ENCODE results near the gene MT1H. TPM values are rescaled to one million over a fixed set of nuclear protein-coding genes. Genes with fewer than 3 reads are reported as not detected.

Gene MT1H
- total RNA-seq, 4 donors from 2014 or later: not detected

- Histone ChIP-seq H3K4me3 (no peak overlapping the region), H3K9me3 (no peaks in the 10 kb centered on the region), H3K36me3 (no peaks in the 10 kb centered on the region), H3K27me3 (peaks cover 74% of the 10 kb centered on the region), H3K4me1 (peaks cover 0 to 14% (median 10%) of the 10 kb centered on the region in 3 donors), H3K27ac (no peak overlapping the region)
- no peak for ATAC-seq
- no peak for TF ChIP-seq POLR2AphosphoS5 (IDR thresholded peaks at IDR 0.05)
- no peak for TF ChIP-seq EP300 (IDR thresholded peaks at IDR 0.05)
- TF ChIP-seq POLR2A (IDR thresholded peaks at IDR 0.05): no peak
- TF ChIP-seq, protein P1, sequence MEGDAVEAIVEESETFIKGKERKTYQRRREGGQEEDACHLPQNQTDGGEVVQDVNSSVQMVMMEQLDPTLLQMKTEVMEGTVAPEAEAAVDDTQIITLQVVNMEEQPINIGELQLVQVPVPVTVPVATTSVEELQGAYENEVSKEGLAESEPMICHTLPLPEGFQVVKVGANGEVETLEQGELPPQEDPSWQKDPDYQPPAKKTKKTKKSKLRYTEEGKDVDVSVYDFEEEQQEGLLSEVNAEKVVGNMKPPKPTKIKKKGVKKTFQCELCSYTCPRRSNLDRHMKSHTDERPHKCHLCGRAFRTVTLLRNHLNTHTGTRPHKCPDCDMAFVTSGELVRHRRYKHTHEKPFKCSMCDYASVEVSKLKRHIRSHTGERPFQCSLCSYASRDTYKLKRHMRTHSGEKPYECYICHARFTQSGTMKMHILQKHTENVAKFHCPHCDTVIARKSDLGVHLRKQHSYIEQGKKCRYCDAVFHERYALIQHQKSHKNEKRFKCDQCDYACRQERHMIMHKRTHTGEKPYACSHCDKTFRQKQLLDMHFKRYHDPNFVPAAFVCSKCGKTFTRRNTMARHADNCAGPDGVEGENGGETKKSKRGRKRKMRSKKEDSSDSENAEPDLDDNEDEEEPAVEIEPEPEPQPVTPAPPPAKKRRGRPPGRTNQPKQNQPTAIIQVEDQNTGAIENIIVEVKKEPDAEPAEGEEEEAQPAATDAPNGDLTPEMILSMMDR (IDR thresholded peaks at IDR 0.05): no peak
- 39 to 72% methylated on average over 2 to 4 of the region's 33 CpGs for WGBS, 2 donors (ENCODE audit: low coverage in 1 of 2)
Measured at GRCh38 chr16:56647641-56648431, 21.8 kb upstream of the MT1H start.

DNA sequence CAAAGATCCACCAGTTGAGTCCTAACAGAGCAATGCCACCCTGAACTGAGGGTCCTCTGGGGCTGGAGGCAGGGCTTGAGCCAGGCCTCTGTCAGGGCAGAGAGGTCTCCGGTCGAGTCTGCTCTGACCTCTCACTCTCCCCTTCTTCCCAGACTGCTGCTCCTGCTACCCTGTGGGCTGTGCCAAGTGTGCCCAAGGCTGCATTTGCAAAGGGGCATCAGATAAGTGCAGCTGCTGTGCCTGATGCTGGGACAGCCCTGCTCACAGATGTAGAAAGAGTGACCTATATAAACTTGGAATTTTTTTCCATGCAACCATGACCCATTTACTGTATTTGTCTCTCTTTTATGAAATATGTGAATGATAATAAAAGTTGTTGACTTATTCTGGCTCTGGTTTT is 20.3 kb upstream of the MT1H start:
- Histone ChIP-seq H3K27ac (no peak overlapping the region), H3K4me1 (no peaks in the 10 kb centered on the region), H3K9me3 (no peaks in the 10 kb centered on the region), H3K4me3 (no peak overlapping the region), H3K36me3 (no peaks in the 10 kb centered on the region), H3K27me3 (peaks cover 60% of the 10 kb centered on the region)
- no peak for ATAC-seq
- WGBS, 2 donors (ENCODE audit: low coverage in 1 of 2): no CpG with 5 or more reads among the region's 2 CpGs
- no peak for TF ChIP-seq EP300 (IDR thresholded peaks at IDR 0.05)
- TF ChIP-seq POLR2A (IDR thresholded peaks at IDR 0.05): no peak
- TF ChIP-seq POLR2AphosphoS5 (IDR thresholded peaks at IDR 0.05): no peak
- TF ChIP-seq, protein P1 (IDR thresholded peaks at IDR 0.05): no peak

DNA sequence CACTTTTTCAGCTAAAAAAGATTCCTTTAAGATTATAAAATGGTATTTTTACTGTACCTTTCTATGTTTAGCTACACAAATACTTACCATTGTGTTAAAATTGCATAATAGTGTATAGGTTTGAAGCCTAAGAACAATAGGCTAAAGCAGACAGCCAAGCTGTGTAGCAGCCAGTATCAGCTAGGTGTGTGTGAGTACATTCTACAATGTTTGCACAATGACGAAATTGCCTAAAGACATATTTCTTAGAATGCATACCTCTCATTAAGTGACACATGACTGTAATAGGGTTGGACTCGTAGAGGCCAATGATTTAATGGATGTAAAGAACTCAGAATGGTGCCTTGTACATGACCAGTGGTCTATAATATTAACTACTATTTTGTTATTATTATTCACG is 19.8 kb upstream of the MT1H start:
- H3K27ac ChIP-seq: no peak overlapping the region
- H3K36me3 ChIP-seq: no peaks in the 10 kb centered on the region
- no peak overlapping the region for H3K4me3 ChIP-seq
- H3K9me3 ChIP-seq: no peaks in the 10 kb centered on the region
- no peaks in the 10 kb centered on the region for H3K4me1 ChIP-seq
- 84 to 92% methylated on average over 3 of the region's 3 CpGs for WGBS, 2 donors (ENCODE audit: low coverage in 1 of 2)
- no peak for ATAC-seq
- peaks cover 54% of the 10 kb centered on the region for H3K27me3 ChIP-seq
- TF ChIP-seq, protein P1 (IDR thresholded peaks at IDR 0.05): no peak
- no peak for TF ChIP-seq POLR2A (IDR thresholded peaks at IDR 0.05)
- TF ChIP-seq EP300 (IDR thresholded peaks at IDR 0.05): no peak
- no peak for TF ChIP-seq POLR2AphosphoS5 (IDR thresholded peaks at IDR 0.05)

DNA sequence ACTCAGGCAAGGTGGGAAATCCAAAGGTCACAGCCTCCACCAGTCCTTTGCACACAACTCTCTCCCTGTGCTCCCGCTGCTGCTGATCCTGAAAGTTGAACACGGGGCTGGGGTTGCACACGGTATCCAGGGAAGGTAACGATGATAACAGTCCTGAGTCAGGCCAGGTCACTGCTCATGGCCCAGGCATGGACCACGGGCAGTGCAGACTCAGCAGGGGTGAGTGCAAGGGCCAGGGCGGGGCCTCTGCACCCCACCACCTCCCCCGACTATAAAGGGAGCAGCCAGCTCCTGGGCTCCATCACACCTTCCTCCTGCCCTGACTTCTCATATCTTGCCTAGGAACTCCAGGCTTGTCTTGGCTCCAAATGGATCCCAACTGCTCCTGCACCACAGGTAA is 18.0 kb upstream of the MT1H start, which contains the start of gene MT1B:
MT1B (plus strand) TSS at position 301 of the 400 bp plus-strand sequence; CDS start at position 369, 68 bp downstream.
- H3K4me3 ChIP-seq: no peak within 1 kb of the TSS
- ATAC-seq: no peak
- TF ChIP-seq, protein P1 (IDR thresholded peaks at IDR 0.05): no peak
- TF ChIP-seq POLR2AphosphoS5 (IDR thresholded peaks at IDR 0.05) (no peak), EP300 (IDR thresholded peaks at IDR 0.05) (no peak), POLR2A (IDR thresholded peaks at IDR 0.05) (no peak)
- H3K27me3 ChIP-seq: peaks cover 37% of the 10 kb centered on the region
- WGBS, 2 donors (ENCODE audit: low coverage in 1 of 2): no CpG with 5 or more reads among the region's 7 CpGs
- no peaks in the 10 kb centered on the region for H3K4me1 ChIP-seq
- no peak within 1 kb of the TSS for H3K27ac ChIP-seq
- no peaks in the 10 kb centered on the region for H3K9me3 ChIP-seq
- H3K36me3 ChIP-seq: no peaks in the 10 kb centered on the region

- H3K4me1 ChIP-seq: peaks cover 0 to 5% (median 0%) of the 10 kb centered on the region in 3 donors
- H3K27ac ChIP-seq: no peak overlapping the region
- H3K27me3 ChIP-seq: peaks cover 32% of the 10 kb centered on the region
- no peaks in the 10 kb centered on the region for H3K36me3 ChIP-seq
- H3K9me3 ChIP-seq: no peaks in the 10 kb centered on the region
- ATAC-seq: no peak
- WGBS, 2 donors (ENCODE audit: low coverage in 1 of 2): 43 to 67% methylated on average over 1 of the region's 1 CpG
- TF ChIP-seq, protein P1 (IDR thresholded peaks at IDR 0.05): no peak
- TF ChIP-seq EP300 (IDR thresholded peaks at IDR 0.05) (no peak), POLR2A (IDR thresholded peaks at IDR 0.05) (no peak), POLR2AphosphoS5 (IDR thresholded peaks at IDR 0.05) (no peak)
- no peak overlapping the region for H3K4me3 ChIP-seq
Measured at GRCh38 chr16:56652600-56652999, 17.0 kb upstream of the MT1H start.
